ENCODE results near the gene UPK2. TPM values are rescaled to one million over a fixed set of nuclear protein-coding genes. Genes with fewer than 3 reads are reported as not detected.

Gene UPK2
- polyA plus RNA-seq, 1 donor from 2014 or later = not detected

- Histone ChIP-seq H3K9me3 (ENCODE audit: low read length) (no peaks in the 10 kb centered on the region), H3K36me3 (ENCODE audit: insufficient read depth, low read length) (no peaks in the 10 kb centered on the region)
- TF ChIP-seq EZH2 (IDR thresholded peaks at IDR 0.05; ENCODE audit: borderline replicate concordance, insufficient read depth, low read length, poor library complexity, severe bottlenecking) (no peak), MXI1 (conservative IDR thresholded peaks at IDR 0.05; ENCODE audit: poor library complexity, severe bottlenecking) (no peak), TAF1 (IDR thresholded peaks at IDR 0.05; ENCODE audit: low read depth) (no peak), RAD21 (conservative IDR thresholded peaks at IDR 0.05) (no peak), EP300 (conservative IDR thresholded peaks at IDR 0.05; ENCODE audit: poor library complexity, severe bottlenecking) (no peak), REST (IDR thresholded peaks at IDR 0.05; ENCODE audit: borderline replicate concordance) (no peak)
Observed at GRCh38 chr11:118913411-118914125, 42.5 kb upstream of the UPK2 start.

GRCh38 chr11:118914178-118914918 is 41.8 kb upstream of the UPK2 start:
- Histone ChIP-seq H4K20me1 (ENCODE audit: insufficient read depth) (no peaks in the 10 kb centered on the region), H3K79me2 (replicated peaks; ENCODE audit: insufficient read depth, low read length) (peaks cover 36% of the 10 kb centered on the region), H2AFZ (ENCODE audit: low read depth, low read length) (no peak overlapping the region), H3K4me3 (ENCODE audit: low read length) (no peak overlapping the region), H3F3A (ENCODE audit: insufficient read depth, low read length, poor library complexity, severe bottlenecking) (no peaks in the 10 kb centered on the region), H3K9ac (ENCODE audit: low read length) (no peak overlapping the region), H3K9me2 (ENCODE audit: insufficient read depth, low read length) (no peaks in the 10 kb centered on the region), H3K4me2 (ENCODE audit: low read length) (no peak overlapping the region), H3K27ac (ENCODE audit: low read length) (no peak overlapping the region), H3K36me3 (ENCODE audit: insufficient read depth, low read length) (no peaks in the 10 kb centered on the region), H3K27me3 (ENCODE audit: insufficient read depth, low read depth, low read length) (no peaks in the 10 kb centered on the region), H3K9me3 (ENCODE audit: low read length) (no peaks in the 10 kb centered on the region)
- no peak for TF ChIP-seq MXI1 (conservative IDR thresholded peaks at IDR 0.05; ENCODE audit: poor library complexity, severe bottlenecking)
- TF ChIP-seq EP300 (conservative IDR thresholded peaks at IDR 0.05; ENCODE audit: poor library complexity, severe bottlenecking) = no peak
- TF ChIP-seq CTCF (IDR thresholded peaks at IDR 0.05; ENCODE audit: poor library complexity, severe bottlenecking) = no peak
- TF ChIP-seq REST (IDR thresholded peaks at IDR 0.05; ENCODE audit: borderline replicate concordance) = no peak
- TF ChIP-seq RAD21 (conservative IDR thresholded peaks at IDR 0.05) = no peak
- TF ChIP-seq TAF1 (IDR thresholded peaks at IDR 0.05; ENCODE audit: low read depth) = no peak
- no peak for TF ChIP-seq POLR2AphosphoS5 (IDR thresholded peaks at IDR 0.05)
- TF ChIP-seq EZH2 (IDR thresholded peaks at IDR 0.05; ENCODE audit: borderline replicate concordance, insufficient read depth, low read length, poor library complexity, severe bottlenecking) = no peak
- TF ChIP-seq SMC3 (conservative IDR thresholded peaks at IDR 0.05; ENCODE audit: poor library complexity) = no peak

More at GRCh38 chr11:118913411-118914125, 42.5 kb upstream of the UPK2 start:
- H3K27ac ChIP-seq (ENCODE audit: low read length) = no peak overlapping the region
- H3K4me3 ChIP-seq (ENCODE audit: low read length) = no peak overlapping the region
- H3K9ac ChIP-seq (ENCODE audit: low read length) = no peak overlapping the region
- no peaks in the 10 kb centered on the region for H3K27me3 ChIP-seq (ENCODE audit: insufficient read depth, low read depth, low read length)
- no peaks in the 10 kb centered on the region for H3K9me2 ChIP-seq (ENCODE audit: insufficient read depth, low read length)
- H2AFZ ChIP-seq (ENCODE audit: low read depth, low read length) = no peak overlapping the region
- no peak overlapping the region for H3K4me2 ChIP-seq (ENCODE audit: low read length)
- H4K20me1 ChIP-seq (ENCODE audit: insufficient read depth) = no peaks in the 10 kb centered on the region
- H3K79me2 ChIP-seq (replicated peaks; ENCODE audit: insufficient read depth, low read length) = peaks cover 40% of the 10 kb centered on the region
- H3F3A ChIP-seq (ENCODE audit: insufficient read depth, low read length, poor library complexity, severe bottlenecking) = no peaks in the 10 kb centered on the region

Data from neural cell (in vitro differentiated cells).